Coronary artery (tissue), 2 donors: ENCODE measurements around the gene TRAF3.

ENCODE experiments used
- DNase-seq: peaks from one replicate; pipeline ENCODE4 v3.0.0-alpha.2; 2017; ENCODE audit warnings: low spot score
- H3K27ac ChIP-seq, 2 donors: fragments of 200-600 bp; sonication (generic); one replicate each; pipeline ENCODE4 v1.5.1; 2016 to 2019
- H3K4me3 ChIP-seq: fragments of 200-600 bp; sonication (generic); 2 replicates; pipeline ENCODE4 v1.5.1; 2016; ENCODE audit warnings: mild to moderate bottlenecking, moderate library complexity
- CTCF ChIP-seq: fragments of 200-600 bp; sonication (generic); IDR thresholded peaks from one replicate; pipeline ENCODE4 v1.5.1; 2019; ENCODE audit warnings: antibody characterized with exemption

The TRAF3 gene

DNA sequence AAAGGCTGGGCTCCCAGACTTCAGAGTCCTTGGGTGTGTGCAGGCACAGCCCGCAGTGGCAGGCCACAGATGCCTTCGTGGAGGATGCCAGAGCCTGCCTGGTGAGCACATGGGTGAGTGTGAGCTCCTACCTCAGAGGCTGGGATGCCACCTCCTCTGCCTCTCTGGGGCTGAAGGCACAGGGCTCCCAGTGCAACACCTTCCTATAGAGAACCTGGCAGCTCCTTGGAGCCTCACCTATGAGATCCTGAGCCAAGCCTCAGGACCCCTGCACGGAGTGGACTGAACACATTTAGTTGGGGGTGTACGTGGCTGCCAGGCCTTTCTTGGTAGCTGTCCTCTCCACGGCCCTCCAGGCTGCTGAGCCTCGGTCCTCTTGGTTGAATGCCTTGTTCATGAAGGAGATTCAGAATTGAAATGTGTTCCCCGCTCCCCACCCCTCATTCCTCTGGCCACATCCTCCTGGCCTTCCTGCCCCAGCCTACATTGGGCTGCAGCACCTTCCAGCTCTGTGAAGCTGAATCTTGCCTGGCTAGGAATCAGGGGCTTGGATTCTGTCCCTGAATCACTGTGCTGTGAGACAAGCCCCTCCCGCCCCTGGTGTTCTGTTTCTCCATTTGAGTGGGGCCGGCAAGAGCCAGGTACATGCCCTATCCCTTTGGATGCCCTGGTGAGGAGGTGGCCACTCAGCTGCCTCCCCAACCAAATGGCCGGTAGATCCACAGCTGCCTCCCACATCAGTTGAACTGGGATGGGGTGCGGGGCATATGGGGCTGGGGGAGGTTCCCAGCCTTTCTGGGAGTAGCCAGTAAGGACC is 38.7 kb upstream of the TRAF3 start:
- H3K4me3 ChIP-seq: no peak overlapping the region
- TF ChIP-seq CTCF: no peak
- H3K27ac ChIP-seq: no peak overlapping the region
- DNase-seq: no peak

GRCh38 chr14:102739190-102739469 is 38.1 kb upstream of the TRAF3 start:
- no peak for DNase-seq
- no peak for TF ChIP-seq CTCF
- no peak overlapping the region for H3K27ac ChIP-seq
- no peak overlapping the region for H3K4me3 ChIP-seq

- H3K27ac ChIP-seq: no peak overlapping the region
- TF ChIP-seq CTCF: no peak
- no peak overlapping the region for H3K4me3 ChIP-seq
- DNase-seq: no peak
Measured at GRCh38 chr14:102746634-102747438, 30.4 kb upstream of the TRAF3 start.

GRCh38 chr14:102748806-102749205 is 28.4 kb upstream of the TRAF3 start:
- no peak overlapping the region for H3K27ac ChIP-seq
- no peak for DNase-seq
- no peak for TF ChIP-seq CTCF
- H3K4me3 ChIP-seq: no peak overlapping the region

- TF ChIP-seq CTCF: no peak
- H3K27ac ChIP-seq: no peak overlapping the region
- DNase-seq: no peak
- no peak overlapping the region for H3K4me3 ChIP-seq
Measured at GRCh38 chr14:102749393-102750305, 27.6 kb upstream of the TRAF3 start.

GRCh38 chr14:102750376-102750775 is 26.9 kb upstream of the TRAF3 start:
- H3K27ac ChIP-seq: no peak overlapping the region
- no peak for TF ChIP-seq CTCF
- no peak overlapping the region for H3K4me3 ChIP-seq
- no peak for DNase-seq
